Sigmoid colon (tissue), 4 donors: ENCODE measurements around the gene CTPS2.

Experiments used
- POLR2A ChIP-seq, 2 donors: fragments of 450-650 bp; IDR thresholded peaks; one replicate each; pipeline ENCODE4 v1.6.1; 2016; ENCODE audit warnings: antibody characterized with exemption in 2 of 2, mild to moderate bottlenecking in 2 of 2, moderate library complexity in 2 of 2
- POLR2AphosphoS5 ChIP-seq, 4 donors: sonication (generic); formaldehyde crosslinking; IDR thresholded peaks; one replicate each; pipeline ENCODE4 v1.6.1; 2017; ENCODE audit warnings: antibody characterized with exemption in 4 of 4
- TF ChIP-seq, protein P1 (sequence below), 4 experiments: fragments of 450-650 bp in 3 of 4; fragments of 200-600 bp in 1 of 4; IDR thresholded peaks; one replicate each; pipeline ENCODE4 v1.5.1; 2016 to 2019; ENCODE audit warnings: antibody characterized with exemption in 4 of 4, mild to moderate bottlenecking in 3 of 4, moderate library complexity in 2 of 4

DNA sequence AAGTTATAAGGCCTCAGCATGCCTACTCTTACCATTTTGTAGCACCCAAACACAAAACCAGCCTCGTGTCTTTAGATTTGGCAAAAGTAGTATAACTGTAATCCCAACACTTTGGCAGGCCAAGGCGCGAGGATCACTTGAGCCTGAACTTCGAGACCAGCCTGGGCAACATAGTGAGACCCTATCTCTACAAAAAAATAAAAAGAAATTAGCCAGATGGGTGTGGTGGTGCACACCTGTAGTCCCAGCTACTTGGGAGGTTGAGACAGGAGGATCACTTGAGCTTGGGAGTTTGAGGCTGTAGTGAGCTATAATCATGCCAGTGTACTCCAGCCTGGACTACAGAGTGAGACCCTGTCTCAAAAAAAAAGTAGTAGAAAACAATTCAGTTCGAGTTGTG lies 24.6 kb upstream of the CTPS2 start:
- TF ChIP-seq, protein P1, sequence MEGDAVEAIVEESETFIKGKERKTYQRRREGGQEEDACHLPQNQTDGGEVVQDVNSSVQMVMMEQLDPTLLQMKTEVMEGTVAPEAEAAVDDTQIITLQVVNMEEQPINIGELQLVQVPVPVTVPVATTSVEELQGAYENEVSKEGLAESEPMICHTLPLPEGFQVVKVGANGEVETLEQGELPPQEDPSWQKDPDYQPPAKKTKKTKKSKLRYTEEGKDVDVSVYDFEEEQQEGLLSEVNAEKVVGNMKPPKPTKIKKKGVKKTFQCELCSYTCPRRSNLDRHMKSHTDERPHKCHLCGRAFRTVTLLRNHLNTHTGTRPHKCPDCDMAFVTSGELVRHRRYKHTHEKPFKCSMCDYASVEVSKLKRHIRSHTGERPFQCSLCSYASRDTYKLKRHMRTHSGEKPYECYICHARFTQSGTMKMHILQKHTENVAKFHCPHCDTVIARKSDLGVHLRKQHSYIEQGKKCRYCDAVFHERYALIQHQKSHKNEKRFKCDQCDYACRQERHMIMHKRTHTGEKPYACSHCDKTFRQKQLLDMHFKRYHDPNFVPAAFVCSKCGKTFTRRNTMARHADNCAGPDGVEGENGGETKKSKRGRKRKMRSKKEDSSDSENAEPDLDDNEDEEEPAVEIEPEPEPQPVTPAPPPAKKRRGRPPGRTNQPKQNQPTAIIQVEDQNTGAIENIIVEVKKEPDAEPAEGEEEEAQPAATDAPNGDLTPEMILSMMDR (IDR thresholded peaks at IDR 0.05), result no peak
- TF ChIP-seq POLR2AphosphoS5 (IDR thresholded peaks at IDR 0.05) (no peak), POLR2A (IDR thresholded peaks at IDR 0.05) (no peak)
